ENCODE results near the gene FLOT1. TPM values are rescaled to one million over a fixed set of nuclear protein-coding genes. Genes with fewer than 3 reads are reported as not detected.
"Not testable (repeated sequence)": the region's sequence is repeated elsewhere in the genome, so short reads cannot be mapped to it uniquely, and the experiment has no call there.

The FLOT1 gene
- total RNA-seq, 2 experiments from 2014 or later: 31.6 TPM

GRCh38 chr6:30757261-30757904, 14.9 kb upstream of the FLOT1 start:
- H3K4me3 Mint-ChIP-seq: no peak overlapping the region
- intact Hi-C loops (cut with DNase I, micrococcal nuclease): no loop called here
- no peak for TF ChIP-seq CTCF (IDR thresholded peaks at IDR 0.05)
- POLR2A ChIA-PET: interaction anchor here (0.6 kb wide), 1 partner anchor 65 kb away, joined by 3 read pairs; no protein-coding TSS in a partner anchor
- no peak overlapping the region for H3K4me3 ChIP-seq (ENCODE audit: low read length)
- no peaks in the 10 kb centered on the region for H3K36me3 Mint-ChIP-seq (ENCODE audit: low read depth)
- no peaks in the 10 kb centered on the region for H3K36me3 ChIP-seq (ENCODE audit: insufficient read depth, low read length)
- no peak overlapping the region for H3K27ac Mint-ChIP-seq
- H3K4me1 Mint-ChIP-seq (ENCODE audit: low read depth): peaks cover 7% of the 10 kb centered on the region
- no peaks in the 10 kb centered on the region for H3K27me3 Mint-ChIP-seq
- no peaks in the 10 kb centered on the region for H3K9me3 ChIP-seq (ENCODE audit: control insufficient read depth in 1 of 2, insufficient read depth in 1 of 2, low read length in 2 of 2)
- H3K9me3 Mint-ChIP-seq: no peaks in the 10 kb centered on the region
- no peak for DNase-seq
- no peaks in the 10 kb centered on the region for H3K4me1 ChIP-seq (ENCODE audit: insufficient read depth, low read length)
- H3K27me3 ChIP-seq (ENCODE audit: control insufficient read depth in 1 of 2, insufficient read depth in 2 of 2, low read length in 2 of 2): no peaks in the 10 kb centered on the region
- CTCF ChIA-PET: no interaction called here
- H3K27ac ChIP-seq (ENCODE audit: low read depth in 1 of 2, low read length in 2 of 2): no peak overlapping the region
- no peak for ATAC-seq (ENCODE audit: poor library complexity)

- H3K4me1 ChIP-seq (ENCODE audit: insufficient read depth, low read length); H3K4me3 Mint-ChIP-seq; ATAC-seq (ENCODE audit: poor library complexity); H3K27ac Mint-ChIP-seq; H3K9me3 ChIP-seq (ENCODE audit: control insufficient read depth in 1 of 2, insufficient read depth in 1 of 2, low read length in 2 of 2); H3K4me3 ChIP-seq (ENCODE audit: low read length); H3K27me3 Mint-ChIP-seq; H3K36me3 Mint-ChIP-seq (ENCODE audit: low read depth); H3K27me3 ChIP-seq (ENCODE audit: control insufficient read depth in 1 of 2, insufficient read depth in 2 of 2, low read length in 2 of 2); CTCF ChIA-PET; POLR2A ChIA-PET; H3K27ac ChIP-seq (ENCODE audit: low read depth in 1 of 2, low read length in 2 of 2); H3K9me3 Mint-ChIP-seq; DNase-seq; H3K36me3 ChIP-seq (ENCODE audit: insufficient read depth, low read length); intact Hi-C loops (cut with DNase I, micrococcal nuclease); H3K4me1 Mint-ChIP-seq (ENCODE audit: low read depth): not testable (repeated sequence)
Observed at GRCh38 chr6:30756405-30757003, 14.0 kb upstream of the FLOT1 start.

GRCh38 chr6:30754631-30755030, 12.1 kb upstream of the FLOT1 start:
- Mint-ChIP-seq H3K27me3 (no peaks in the 10 kb centered on the region), H3K4me3 (no peak overlapping the region), H3K4me1 (ENCODE audit: low read depth) (peaks cover 7% of the 10 kb centered on the region), H3K9me3 (no peaks in the 10 kb centered on the region), H3K36me3 (ENCODE audit: low read depth) (no peaks in the 10 kb centered on the region), H3K27ac (no peak overlapping the region)
- ChIA-PET CTCF (interaction anchor here (1.0 kb wide), 1 partner anchor 10 kb away, joined by 3 read pairs; the partner anchor contains the start of gene IER3), POLR2A (interaction anchor here (0.6 kb wide), 1 partner anchor 1479 kb away, joined by 4 read pairs; no protein-coding TSS in a partner anchor)
- Histone ChIP-seq H3K27me3 (ENCODE audit: control insufficient read depth in 1 of 2, insufficient read depth in 2 of 2, low read length in 2 of 2) (no peaks in the 10 kb centered on the region), H3K36me3 (ENCODE audit: insufficient read depth, low read length) (no peaks in the 10 kb centered on the region), H3K4me3 (ENCODE audit: low read length) (no peak overlapping the region), H3K4me1 (ENCODE audit: insufficient read depth, low read length) (no peaks in the 10 kb centered on the region), H3K27ac (ENCODE audit: low read depth in 1 of 2, low read length in 2 of 2) (no peak overlapping the region), H3K9me3 (ENCODE audit: control insufficient read depth in 1 of 2, insufficient read depth in 1 of 2, low read length in 2 of 2) (no peaks in the 10 kb centered on the region)
- intact Hi-C loops (cut with DNase I, micrococcal nuclease): no loop called here
- TF ChIP-seq CTCF (IDR thresholded peaks at IDR 0.05): no peak
- DNase-seq (no peak), ATAC-seq (ENCODE audit: poor library complexity) (no peak)

All from CD4-positive, alpha-beta T cell (primary cell).